Measurements from ENCODE around the gene APPL1.

DNA sequence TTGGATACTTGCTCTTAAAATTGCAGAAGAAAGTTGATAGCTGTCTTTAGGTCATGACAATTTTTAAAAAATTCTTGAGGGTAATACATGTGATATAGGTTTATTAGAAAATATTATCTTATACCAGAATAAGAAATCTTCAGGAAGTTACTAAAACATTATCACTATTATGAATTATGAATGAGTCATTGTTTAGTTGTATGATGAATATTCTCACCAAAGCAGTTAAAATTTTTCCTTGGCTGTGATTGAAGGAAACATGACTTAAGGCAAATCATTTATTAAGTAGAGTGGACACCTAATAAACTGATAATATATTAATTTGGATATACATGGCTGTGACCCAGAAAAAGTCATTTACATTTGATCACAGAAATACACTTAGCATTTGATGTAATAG, 30.1 kb downstream of the APPL1 start:
- TF ChIP-seq, protein P1, sequence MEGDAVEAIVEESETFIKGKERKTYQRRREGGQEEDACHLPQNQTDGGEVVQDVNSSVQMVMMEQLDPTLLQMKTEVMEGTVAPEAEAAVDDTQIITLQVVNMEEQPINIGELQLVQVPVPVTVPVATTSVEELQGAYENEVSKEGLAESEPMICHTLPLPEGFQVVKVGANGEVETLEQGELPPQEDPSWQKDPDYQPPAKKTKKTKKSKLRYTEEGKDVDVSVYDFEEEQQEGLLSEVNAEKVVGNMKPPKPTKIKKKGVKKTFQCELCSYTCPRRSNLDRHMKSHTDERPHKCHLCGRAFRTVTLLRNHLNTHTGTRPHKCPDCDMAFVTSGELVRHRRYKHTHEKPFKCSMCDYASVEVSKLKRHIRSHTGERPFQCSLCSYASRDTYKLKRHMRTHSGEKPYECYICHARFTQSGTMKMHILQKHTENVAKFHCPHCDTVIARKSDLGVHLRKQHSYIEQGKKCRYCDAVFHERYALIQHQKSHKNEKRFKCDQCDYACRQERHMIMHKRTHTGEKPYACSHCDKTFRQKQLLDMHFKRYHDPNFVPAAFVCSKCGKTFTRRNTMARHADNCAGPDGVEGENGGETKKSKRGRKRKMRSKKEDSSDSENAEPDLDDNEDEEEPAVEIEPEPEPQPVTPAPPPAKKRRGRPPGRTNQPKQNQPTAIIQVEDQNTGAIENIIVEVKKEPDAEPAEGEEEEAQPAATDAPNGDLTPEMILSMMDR (conservative IDR thresholded peaks at IDR 0.05; ENCODE audit: low read depth, low read length): no peak
- TF ChIP-seq EZH2 (IDR thresholded peaks at IDR 0.05; ENCODE audit: low read length, unreplicated experiment) (no peak), EZH2phosphoT487 (IDR thresholded peaks at IDR 0.05; ENCODE audit: borderline replicate concordance, low read length) (no peak)

Measured in PC-3 (cell line).